Endodermal cell (in vitro differentiated cells): ENCODE results near the gene ENAH. TPM values are rescaled to one million over a fixed set of nuclear protein-coding genes. Genes with fewer than 3 reads are reported as not detected.
A peak's percentile ranks its signal among the peaks of the same experiment; 100 is the strongest.

ENCODE experiments used
- DNase-seq: peaks from one replicate; pipeline ENCODE4 v3.0.0-alpha.2; 2017
- H3K27ac ChIP-seq: 2 replicates; pipeline ENCODE4 v1.5.1; 2013; ENCODE audit warnings: mild to moderate bottlenecking, low read depth, low read length, moderate library complexity
- H3K27me3 ChIP-seq: 2 replicates; pipeline ENCODE4 v1.6.1; 2013; ENCODE audit warnings: mild to moderate bottlenecking, low read length, moderate library complexity; ENCODE audit not compliant: insufficient read depth, control insufficient read depth, poor library complexity, severe bottlenecking
- H3K36me3 ChIP-seq: 2 replicates; pipeline ENCODE4 v1.7.0; 2013; ENCODE audit warnings: mild to moderate bottlenecking, low read length, moderate library complexity; ENCODE audit not compliant: control insufficient read depth, insufficient read depth
- H3K4me1 ChIP-seq: one replicate; pipeline ENCODE4 v1.7.0; 2013; ENCODE audit warnings: low read length; ENCODE audit not compliant: control insufficient read depth, insufficient read depth
- H3K4me3 ChIP-seq: 2 replicates; pipeline ENCODE4 v1.5.1; 2013; ENCODE audit warnings: mild to moderate bottlenecking, low read length, moderate library complexity
- H3K9ac ChIP-seq: 2 replicates; pipeline ENCODE4 v1.6.1; 2013; ENCODE audit warnings: mild to moderate bottlenecking, low read length, moderate library complexity; ENCODE audit not compliant: poor library complexity, severe bottlenecking; ENCODE audit errors: extremely low read depth
- H3K9me3 ChIP-seq: 2 replicates; pipeline ENCODE4 v1.6.1; 2013; ENCODE audit warnings: mild to moderate bottlenecking, low read length, moderate library complexity; ENCODE audit not compliant: control insufficient read depth
- H3K27ac Mint-ChIP-seq: 2 replicates; pipeline ENCODE4 v1.8.0; 2020; ENCODE audit warnings: mixed read lengths
- H3K27me3 Mint-ChIP-seq: 2 replicates; pipeline ENCODE4 v1.8.0; 2021; ENCODE audit warnings: mild to moderate bottlenecking, mixed read lengths; ENCODE audit not compliant: insufficient read depth
- H3K36me3 Mint-ChIP-seq: 2 replicates; pipeline ENCODE4 v1.8.0; 2020; ENCODE audit warnings: low read depth, mixed read lengths
- H3K4me1 Mint-ChIP-seq: 2 replicates; pipeline ENCODE4 v1.8.0; 2020; ENCODE audit warnings: mixed read lengths
- H3K4me3 Mint-ChIP-seq: 2 replicates; pipeline ENCODE4 v1.8.0; 2020; ENCODE audit warnings: mild to moderate bottlenecking, moderate library complexity, mixed read lengths
- H3K9me3 Mint-ChIP-seq: 2 replicates; pipeline ENCODE4 v1.8.0; 2020; ENCODE audit warnings: mild to moderate bottlenecking, mixed read lengths
- CTCF ChIP-seq: fragments of 200-600 bp; sonication (generic); conservative IDR thresholded peaks from 2 replicates; pipeline ENCODE4 v1.5.0; 2021; ENCODE audit warnings: antibody characterized with exemption, mild to moderate bottlenecking
- WGBS, 2 experiments: methylation state at CpG; one replicate each; pipeline versions ENCODE4 v1.1.5 to v1.1.7; 2013; ENCODE audit warnings: missing lambda C conversion rate in 2 of 2, mixed read lengths in 1 of 2; ENCODE audit not compliant: insufficient coverage in 1 of 2, insufficient read length in 1 of 2; 5-methylcytosine and 5-hydroxymethylcytosine counted together
- total RNA-seq, 2 donors: library from RNA; stranded (reverse); fragmentation: NEBNext Ultra II Directional in 1 of 2; extraction: Animal tissue kit (Norgen Biotek cat#: 25700) in 1 of 2; gene quantifications; 2 replicates in 1 of 2; 3 replicates in 1 of 2; pipeline ENCODE4 v1.2.1, GENCODE V29; 2021

ENAH gene
- total RNA-seq, 2 donors from 2014 or later, result 263 to 267 TPM

- Mint-ChIP-seq H3K4me3 (no peak overlapping the region), H3K27ac (no peak overlapping the region)
- DNase-seq, result peak; percentile 26
Observed at GRCh38 chr1:225468270-225469020, 184.5 kb downstream of the ENAH start.

DNA sequence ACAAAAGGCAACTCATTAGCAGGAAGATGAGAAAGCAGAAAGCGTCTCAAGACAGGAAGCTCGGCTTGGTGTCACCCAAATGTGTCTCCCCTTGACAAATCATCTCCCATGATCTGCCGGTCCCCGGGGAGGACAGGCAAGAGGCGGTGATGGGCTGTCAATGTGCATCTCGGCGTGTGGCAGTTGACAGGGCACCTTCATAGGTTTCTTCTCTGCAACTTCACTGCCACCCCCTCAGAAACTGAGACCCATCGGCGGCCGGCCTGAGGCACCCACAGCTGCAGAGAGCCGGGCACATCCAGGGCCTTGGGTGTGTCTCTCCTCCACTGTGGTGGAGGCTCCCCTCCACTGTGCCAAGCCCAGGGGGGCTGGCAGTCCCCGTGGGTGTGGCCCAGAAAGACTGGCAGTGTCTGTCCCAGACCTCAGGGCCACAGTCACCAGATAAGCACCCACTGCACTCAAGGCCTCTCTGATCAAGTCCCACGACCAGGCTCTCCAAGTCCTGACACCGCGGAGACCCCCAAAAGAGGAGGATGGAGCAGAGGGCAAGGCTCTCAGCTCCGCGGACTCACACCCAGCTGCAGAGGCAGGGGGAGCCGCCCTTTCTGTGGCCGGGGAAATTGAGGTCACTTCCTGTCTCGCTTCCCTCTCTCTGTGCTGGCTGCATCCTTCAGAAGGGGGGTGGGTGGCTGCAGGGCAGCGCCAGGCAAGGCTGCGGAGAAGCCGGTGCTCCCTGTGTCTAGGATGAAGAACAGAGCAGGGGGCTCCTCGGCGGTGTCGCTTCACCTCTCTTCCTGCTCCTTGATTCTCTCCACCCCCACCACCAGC, 185.5 kb downstream of the ENAH start:
- Histone ChIP-seq H3K4me1 (peaks cover 12% of the 10 kb centered on the region), H3K36me3 (no peaks in the 10 kb centered on the region), H3K27ac (no peak overlapping the region), H3K9ac (no peak overlapping the region), H3K4me3 (no peak overlapping the region), H3K9me3 (no peaks in the 10 kb centered on the region), H3K27me3 (no peaks in the 10 kb centered on the region)
- no peaks in the 10 kb centered on the region for H3K9me3 Mint-ChIP-seq
- peaks cover 3% of the 10 kb centered on the region for H3K27me3 Mint-ChIP-seq
- H3K36me3 Mint-ChIP-seq, result no peaks in the 10 kb centered on the region
- no peak for DNase-seq
- WGBS, 2 experiments, result 89 to 97% methylated on average over 19 to 26 of the region's 26 CpGs
- no peak overlapping the region for H3K27ac Mint-ChIP-seq
- H3K4me1 Mint-ChIP-seq, result peaks cover 11% of the 10 kb centered on the region
- TF ChIP-seq CTCF, result no peak
- no peak overlapping the region for H3K4me3 Mint-ChIP-seq

More at GRCh38 chr1:225468270-225469020, 184.5 kb downstream of the ENAH start:
- no peak overlapping the region for H3K9ac ChIP-seq
- H3K36me3 ChIP-seq, result no peaks in the 10 kb centered on the region
- Mint-ChIP-seq H3K27me3 (peaks cover 3% of the 10 kb centered on the region), H3K4me1 (peaks cover 8% of the 10 kb centered on the region), H3K36me3 (no peaks in the 10 kb centered on the region), H3K9me3 (no peaks in the 10 kb centered on the region)
- H3K4me1 ChIP-seq, result peaks cover 12% of the 10 kb centered on the region
- H3K27me3 ChIP-seq, result no peaks in the 10 kb centered on the region
- WGBS, 2 experiments, result 91 to 92% methylated on average over 5 to 10 of the region's 10 CpGs
- H3K27ac ChIP-seq, result no peak overlapping the region
- no peak for TF ChIP-seq CTCF
- H3K4me3 ChIP-seq, result no peak overlapping the region
- H3K9me3 ChIP-seq, result no peaks in the 10 kb centered on the region

DNA sequence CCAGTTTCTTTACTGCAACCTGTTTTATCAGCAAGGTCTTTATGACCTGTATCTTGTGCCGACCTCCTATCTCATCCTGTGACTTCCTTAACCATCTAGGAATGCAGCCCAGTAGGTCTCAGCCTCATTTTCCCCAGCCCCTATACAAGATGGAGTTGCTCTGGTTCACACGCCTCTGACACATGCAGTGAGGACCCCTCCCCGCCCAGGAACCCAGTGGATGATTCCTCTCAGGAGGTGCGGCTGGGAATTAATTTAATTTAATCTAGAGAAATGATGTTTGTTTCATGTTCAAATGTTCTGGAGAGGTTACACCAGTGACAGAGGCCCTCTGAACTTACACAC, 186.1 kb downstream of the ENAH start:
- TF ChIP-seq CTCF, result no peak
- Histone ChIP-seq H3K27ac (no peak overlapping the region), H3K9me3 (no peaks in the 10 kb centered on the region), H3K27me3 (no peaks in the 10 kb centered on the region), H3K4me3 (no peak overlapping the region), H3K4me1 (peaks cover 12% of the 10 kb centered on the region), H3K36me3 (no peaks in the 10 kb centered on the region), H3K9ac (no peak overlapping the region)
- Mint-ChIP-seq H3K4me1 (peaks cover 11% of the 10 kb centered on the region), H3K27me3 (peaks cover 5% of the 10 kb centered on the region), H3K36me3 (no peaks in the 10 kb centered on the region), H3K9me3 (no peaks in the 10 kb centered on the region), H3K27ac (no peak overlapping the region), H3K4me3 (no peak overlapping the region)
- no peak for DNase-seq
- 92% methylated on average over 4 of the region's 4 CpGs; no CpG with 5 or more reads in 1 of the 2 experiments for WGBS, 2 experiments
